Measurements from ENCODE around the gene RAVER2.

RAVER2 gene

DNA sequence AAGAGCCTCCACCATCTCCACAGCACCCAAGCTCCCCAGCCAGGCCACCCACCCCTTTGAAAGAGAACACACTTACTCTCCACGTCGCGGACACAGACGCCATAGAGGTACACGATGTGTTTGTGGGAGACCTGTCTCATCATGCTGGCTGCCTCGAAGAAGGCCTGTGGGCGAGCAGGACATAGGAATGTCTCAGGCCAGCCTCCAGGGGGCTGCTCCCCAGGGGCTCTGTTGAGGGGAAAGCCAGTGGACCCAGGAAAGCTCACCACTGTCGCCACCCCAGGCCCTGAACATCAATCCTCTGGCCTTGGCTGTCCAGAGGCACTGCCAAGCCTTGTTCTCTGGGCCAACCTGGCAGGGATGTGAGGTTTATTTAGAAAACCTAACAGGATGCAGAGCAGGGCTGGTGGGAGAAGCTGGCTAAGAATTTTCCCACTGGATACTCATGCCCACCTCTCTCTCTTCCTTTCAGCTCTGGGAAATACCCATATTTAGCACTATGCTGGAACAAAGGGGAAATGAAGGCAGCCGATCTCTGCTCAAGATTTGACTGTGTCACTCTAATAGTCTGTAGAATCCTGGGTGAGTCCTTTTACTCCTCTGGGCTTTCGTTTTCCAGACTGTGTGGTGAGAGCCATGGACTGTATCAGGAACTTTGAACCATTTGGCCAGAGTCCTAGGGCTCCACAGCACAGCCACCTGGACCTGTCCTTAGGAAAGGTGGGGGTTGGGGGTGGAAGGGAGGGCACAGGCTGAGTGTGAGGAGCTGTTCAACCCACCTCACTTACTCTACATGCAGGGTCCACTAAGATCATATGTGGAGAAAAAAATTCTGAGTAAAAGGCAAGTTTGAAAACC lies 101.9 kb downstream of the RAVER2 start:
- no peak for DNase-seq
- ATAC-seq, result no peak

DNA sequence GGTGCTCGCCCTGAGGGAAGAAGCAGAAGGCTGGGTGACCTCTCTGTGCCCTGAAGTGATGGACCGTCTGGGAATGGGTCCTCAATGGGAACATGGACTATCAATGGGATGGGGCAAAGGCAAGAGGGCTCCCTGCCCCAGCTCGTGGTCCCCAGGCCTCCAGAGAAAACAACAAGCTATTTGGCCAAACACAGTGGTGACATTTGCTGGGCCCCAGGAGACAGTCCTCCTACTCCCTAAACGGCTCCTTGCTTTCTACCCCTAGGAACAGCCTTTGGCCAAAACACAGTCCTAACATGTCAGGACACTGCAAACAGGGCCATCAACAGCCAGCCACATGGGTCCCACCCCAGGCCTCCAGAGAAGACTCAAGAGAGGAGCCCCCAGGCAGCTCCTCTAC lies 102.8 kb downstream of the RAVER2 start:
- ATAC-seq (no peak), DNase-seq (no peak)

DNA sequence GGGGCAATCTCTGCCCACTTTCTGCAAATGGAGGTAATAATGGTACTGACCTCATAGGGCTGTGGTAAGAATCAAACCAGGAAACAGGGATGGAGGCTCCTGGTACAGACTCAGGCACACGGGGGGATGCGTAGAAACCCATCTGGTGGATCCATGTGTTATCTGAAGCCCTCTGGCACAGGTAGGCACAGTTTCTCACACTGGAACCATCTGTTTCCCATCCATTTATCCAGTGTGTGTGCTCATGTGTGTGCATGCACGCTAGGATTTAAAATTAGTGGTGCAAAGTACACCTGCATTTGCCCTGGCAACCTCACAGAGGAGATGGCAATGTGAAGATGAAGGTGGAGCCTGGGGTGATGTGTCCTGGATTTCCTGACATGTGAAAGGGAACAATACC lies 103.3 kb downstream of the RAVER2 start:
- no peak for ATAC-seq
- no peak for DNase-seq

DNA sequence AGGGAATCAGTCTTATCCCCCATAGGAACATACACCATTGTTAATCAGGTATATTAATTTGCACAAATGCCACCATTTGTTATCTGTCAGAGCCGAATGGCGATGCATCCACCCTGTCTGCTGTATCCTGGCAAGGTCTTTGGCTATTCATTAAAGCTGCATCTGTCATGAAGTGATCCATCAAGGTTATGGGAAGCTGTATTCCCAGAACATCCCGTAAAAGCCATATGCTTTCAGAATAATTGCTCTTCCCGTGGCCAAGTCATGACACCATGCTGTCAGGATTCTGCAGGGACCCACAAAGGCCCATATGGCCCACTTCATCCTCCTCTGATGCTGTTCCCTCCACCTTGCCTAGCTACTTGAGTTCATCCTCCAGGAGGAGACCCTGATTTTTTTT lies 103.9 kb downstream of the RAVER2 start:
- ATAC-seq (no peak), DNase-seq (no peak)

DNA sequence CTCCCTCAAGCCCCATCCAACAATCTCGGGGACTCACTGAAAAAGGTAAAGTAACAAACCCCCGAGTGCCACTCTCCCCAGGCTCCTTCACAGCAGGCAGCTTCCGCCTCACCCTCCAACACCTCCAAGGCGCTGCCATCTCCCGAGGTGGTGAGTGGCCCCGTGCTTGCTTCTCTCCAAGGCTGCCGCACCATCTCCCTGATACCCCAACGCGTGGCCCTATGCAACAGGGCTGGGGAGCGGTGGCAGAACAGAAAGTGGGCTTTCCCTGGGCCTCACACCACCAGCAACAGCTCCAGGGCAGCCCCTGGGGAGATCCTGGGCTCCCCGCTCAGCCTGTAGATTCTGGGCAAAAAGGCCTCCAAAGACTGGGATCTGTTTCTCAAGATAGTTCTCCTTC lies 105.1 kb downstream of the RAVER2 start:
- no peak for ATAC-seq

DNA sequence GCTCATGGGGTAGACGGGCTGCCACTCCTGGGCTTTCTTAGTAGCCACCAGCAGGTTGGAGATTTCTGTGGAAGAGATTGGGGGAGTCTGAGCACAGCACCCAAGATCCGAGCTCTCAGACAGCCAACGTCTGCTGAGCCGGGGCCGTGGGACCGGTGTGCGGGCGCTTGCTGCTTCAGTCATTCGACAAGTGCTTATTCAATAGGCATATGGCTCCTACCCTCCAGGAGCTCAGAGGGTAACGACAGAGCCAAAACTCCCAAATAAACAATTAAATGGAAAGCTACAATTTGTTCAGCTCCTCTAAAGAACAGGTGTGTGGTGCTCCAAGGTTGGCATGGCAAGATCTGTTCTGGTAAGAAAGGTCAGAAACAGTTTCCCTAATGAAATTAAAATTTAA lies 106.0 kb downstream of the RAVER2 start:
- DNase-seq (no peak), ATAC-seq (no peak)

More for the DNA sequence above, 105.1 kb downstream of the RAVER2 start:
- DNase-seq, result no peak

DNA sequence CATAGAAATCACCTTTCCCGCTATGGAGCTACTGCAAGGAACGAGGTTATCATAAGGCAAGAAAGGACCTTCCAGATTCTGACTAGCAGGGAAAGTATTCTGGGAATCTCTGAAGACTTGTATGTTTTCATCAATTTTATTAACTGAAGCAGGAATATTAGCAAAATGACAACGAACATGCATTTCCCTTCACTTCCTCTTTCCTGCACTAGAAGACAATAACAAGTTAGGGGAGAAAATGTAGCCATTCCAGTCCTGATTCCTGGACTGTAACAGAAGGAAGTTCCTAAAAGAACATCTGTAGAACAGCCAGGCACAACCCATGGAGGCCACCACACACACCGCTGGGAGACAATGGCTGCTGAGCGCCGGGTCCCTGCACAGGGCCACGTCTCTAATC lies 106.8 kb downstream of the RAVER2 start:
- DNase-seq, result no peak
- no peak for ATAC-seq

DNA sequence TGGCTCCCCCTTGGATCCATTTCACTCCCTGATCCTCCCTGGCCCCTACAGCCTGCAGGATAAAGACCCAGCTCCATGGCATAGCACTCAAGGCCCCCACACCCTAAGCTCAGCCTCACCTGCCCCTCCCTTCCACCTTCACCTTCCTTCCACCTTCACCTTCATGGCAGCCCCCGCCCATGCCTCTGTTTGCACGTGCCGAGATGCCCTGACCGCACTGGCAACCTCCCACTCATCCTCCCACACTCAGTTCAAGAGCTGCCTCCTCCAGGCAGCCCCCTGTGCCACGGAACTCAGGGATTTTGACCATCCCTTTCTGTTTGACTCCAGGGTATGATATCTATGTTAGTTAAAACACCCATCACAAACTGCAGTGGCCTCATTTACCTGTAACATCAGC lies 109.8 kb downstream of the RAVER2 start:
- ATAC-seq, result no peak

DNA sequence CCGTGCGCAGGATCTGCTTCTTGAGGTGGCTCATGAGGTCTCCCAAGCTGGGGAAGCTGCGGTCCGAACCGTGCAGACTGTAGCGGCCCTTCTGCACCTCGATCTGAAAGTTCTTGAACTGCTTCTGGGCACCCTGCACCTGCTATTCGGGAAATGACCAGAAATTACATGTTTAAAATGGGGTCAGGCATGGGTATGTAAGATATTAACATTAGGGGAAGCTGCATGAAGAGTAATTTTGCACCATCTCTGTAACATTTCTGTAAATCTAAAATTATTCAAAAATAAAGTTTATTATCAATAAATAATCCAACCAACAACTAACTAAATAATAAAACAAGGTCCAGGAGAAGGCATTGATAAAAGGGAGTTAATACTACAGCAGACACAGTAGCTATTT lies 110.7 kb downstream of the RAVER2 start:
- ATAC-seq, result no peak

More for the DNA sequence above, 109.8 kb downstream of the RAVER2 start:
- no peak for DNase-seq

DNA sequence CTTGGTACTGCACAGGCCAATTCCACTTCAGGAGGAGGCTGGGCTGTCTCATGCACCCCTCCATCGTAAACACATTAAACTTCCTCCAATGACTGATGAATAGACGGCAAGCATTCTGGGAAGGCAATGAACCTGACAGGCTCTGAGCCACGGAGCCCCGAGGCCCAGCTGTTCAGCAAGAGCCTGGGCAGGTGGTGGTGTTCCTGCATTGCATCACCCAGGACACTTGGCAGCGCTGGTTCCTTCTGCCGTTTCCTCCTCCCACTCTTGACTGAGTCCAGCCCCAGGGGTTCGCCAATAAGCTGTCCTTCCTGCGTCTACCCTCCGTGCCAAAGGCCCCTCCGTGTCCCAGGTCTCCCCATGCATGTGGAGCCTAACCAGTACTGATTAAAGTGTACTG lies 111.7 kb downstream of the RAVER2 start:
- ATAC-seq (no peak), DNase-seq (no peak)

More for the DNA sequence above, 110.7 kb downstream of the RAVER2 start:
- no peak for DNase-seq

DNA sequence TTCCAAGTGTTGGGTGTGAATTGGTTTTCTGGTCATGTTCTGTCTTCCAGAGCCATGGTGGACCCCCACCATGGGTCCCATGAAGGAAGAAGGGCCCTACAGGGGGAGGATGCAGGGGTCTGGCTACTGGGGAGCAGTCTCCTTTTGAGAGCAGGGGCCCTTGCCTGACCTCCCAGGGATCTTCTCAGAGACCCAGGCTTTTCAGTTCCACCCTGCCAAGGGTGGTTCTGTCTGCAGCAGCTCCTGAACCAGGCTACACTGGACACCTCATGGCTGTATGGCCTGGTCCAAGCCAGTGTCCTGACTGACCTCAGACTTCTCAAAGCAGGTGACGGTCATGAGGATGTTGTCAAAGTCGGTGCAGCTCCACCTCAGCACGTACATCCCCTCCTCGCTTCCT lies 112.5 kb downstream of the RAVER2 start:
- ATAC-seq, result no peak

DNA sequence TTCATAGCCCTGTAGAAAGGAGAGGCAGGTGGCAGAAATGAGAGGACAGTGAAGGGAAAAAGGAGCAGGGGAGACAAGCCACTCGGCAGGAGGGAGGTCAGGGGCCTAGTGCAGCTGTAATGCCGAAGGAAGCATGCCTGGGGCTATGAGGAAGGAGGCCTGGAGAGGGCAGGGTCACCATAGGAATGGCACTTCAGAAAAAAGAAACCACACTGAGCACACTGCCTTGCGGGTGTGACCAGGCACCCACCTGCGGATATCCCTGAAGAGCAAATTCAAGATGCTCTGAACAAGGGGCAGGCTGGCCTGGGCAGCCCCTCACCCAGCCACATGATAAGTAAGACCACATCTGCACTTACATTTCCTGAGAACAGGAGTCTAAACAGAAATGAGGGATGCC lies 116.7 kb downstream of the RAVER2 start:
- ATAC-seq (no peak), DNase-seq (no peak)

More for the DNA sequence above, 112.5 kb downstream of the RAVER2 start:
- DNase-seq, result no peak

DNA sequence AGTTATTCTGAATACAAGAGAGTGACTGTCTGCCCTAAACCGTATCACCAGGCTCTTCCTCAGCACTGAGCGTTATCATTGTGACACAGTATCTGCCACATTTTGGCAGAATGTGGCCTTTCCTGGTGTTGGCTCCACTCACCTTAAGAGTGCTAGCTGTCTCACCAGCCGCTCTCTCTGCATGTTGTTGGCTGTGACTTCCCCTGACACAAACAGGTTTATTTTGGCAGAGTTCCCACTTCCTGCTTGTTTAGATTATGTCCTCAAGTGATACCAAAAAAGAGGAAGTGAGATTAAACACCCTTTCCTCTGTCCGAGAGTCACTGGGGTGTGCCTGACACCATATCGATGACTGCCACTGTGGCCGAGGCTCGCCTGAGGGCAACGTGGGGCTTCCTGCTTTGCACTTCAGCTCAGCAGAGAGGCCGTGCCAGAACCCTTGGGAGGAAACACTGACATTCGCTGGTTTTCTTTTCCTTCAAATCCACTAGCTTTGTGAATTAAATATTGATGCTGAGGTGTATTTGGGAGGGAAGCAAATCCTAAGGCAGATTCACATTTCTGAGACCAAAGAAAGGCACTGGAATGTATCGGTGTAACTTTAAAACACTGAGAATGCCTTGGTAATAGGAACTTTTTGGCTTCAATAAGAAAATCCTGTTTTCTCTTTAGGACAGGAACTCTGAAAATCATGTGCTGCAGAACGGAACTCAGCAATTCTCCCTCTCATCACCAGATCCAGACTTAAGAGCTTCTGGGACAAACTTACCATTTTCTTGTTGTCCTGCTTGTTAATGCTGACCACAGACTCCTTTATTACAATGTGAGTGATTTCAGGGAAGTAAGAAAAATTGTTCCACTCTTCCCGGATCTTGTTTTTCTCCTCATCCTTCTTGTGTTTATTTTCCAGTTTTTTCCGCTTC lies 119.4 kb downstream of the RAVER2 start:
- ATAC-seq, result peak; percentile 82
- peak; percentile 60 for DNase-seq

DNA sequence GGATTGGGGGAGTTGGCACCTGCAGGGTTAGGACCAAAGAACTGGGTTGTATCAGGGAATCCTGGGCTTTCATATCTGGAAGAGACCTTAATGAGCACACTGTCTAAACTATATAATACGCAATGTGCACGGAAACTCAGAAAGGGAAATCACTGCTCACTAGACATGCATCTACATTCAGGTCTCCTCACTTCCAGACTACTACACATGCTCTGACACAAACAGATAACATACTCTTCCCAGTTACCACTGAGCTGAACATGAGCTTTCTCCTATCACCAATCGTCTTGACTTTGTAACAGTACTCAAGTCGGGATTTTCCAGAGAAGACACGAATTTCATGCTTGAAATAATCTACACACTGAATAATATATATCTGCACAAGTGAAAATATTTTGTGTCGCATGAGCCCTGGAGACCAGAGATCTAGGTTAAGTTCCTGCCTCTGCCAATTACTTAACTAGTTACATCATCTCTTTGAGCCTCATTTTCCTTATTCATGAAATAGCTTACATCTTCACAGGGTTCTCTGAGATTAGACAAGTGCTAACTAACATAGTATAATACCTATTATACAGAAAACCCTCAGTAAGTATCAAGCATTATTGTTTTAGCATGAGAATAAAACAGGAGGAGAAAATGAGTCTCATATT lies 120.4 kb downstream of the RAVER2 start:
- DNase-seq (no peak), ATAC-seq (no peak)

DNA sequence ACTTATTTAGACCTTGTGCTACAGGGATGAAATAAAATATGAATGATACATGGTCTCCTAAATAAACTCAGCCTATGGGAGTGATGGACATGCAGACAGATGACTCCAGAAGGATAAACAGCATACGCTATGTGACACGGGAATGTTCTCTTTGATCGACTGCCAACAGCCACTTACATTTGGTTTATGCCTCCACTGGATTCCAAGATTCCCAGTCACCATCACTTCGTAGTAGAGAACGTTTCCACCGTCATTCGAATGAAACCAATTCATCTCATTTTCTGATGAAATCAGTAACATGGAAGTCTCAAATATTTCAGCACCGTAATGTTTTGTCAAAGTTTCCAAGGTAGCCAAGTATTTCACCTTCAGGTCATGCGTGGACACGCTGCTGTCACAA lies 121.8 kb downstream of the RAVER2 start:
- no peak for ATAC-seq
- no peak for DNase-seq

DNA sequence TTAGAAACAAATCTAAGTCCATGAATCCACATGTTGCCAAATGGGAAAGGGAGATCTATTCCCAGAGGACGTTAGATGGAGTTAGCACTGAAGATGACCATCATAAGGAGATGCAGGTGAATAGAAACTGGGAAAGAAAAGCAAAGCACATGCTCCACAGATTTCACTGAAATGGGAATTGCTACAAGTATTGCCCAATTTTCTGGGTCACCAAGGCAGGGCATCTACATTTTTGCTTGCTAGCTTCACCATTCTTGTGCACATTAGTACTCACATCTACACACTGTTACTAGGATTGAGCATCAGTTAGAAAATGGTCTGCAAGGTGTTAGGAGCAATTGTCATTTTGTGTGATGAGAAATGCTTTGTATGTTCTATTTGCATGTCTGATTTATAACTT lies 122.4 kb downstream of the RAVER2 start:
- DNase-seq (no peak), ATAC-seq (no peak)

DNA sequence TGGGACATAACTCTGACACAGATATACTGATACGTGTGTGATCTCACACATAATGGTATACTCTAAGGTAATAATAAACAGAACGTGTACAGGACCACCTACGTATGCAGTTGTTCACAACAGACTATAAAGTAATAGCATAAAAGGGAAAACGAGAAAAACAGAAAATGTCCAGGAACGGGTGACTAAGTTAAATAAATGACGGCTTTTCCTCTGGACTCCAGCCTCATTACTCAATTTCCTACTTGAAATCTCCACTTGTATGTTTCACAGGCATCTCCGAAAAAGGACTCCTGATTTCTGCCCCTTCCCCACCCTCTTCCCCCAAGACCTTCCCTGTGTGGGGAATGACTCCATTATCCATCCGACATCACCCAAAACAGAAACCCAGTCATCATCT lies 126.4 kb downstream of the RAVER2 start:
- no peak for ATAC-seq
- DNase-seq, result no peak

DNA sequence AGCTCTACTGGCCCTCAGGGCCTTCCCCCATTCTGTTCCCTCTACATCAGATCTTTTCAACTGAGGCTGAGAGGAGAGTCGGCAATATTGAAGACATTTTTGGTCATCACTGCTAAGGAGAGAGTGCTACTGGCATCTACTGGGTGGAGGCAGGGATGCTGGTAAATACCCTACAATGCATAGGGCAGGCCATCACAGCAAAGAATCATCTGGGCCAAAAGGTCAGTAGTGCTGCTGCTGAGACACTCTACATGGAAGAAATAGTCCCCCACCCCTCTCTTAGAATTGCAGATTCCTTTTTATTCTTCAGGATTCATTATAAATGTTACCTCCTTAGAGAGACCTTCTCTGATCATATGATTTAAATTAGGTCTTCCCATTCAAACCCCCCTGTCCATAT lies 127.2 kb downstream of the RAVER2 start:
- no peak for ATAC-seq
- no peak for DNase-seq

DNA sequence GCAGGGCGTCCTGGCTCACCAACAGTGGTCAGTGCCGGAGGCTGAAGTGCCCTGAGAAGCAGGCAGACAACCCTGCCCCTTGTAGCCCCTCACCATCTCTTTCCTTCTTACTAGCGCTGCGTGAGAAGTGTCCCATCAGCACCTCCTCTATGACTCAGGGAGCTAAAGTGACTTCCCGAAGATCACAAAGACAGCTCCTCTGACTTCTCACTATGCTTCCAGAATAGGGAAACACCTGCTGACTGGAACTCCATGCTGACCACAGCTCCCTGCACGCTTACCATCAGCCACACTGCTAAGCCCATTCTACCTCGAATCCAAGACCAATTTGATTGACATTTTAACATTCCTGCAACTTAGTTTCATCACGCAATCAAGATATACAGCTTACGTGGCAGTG lies 128.7 kb downstream of the RAVER2 start:
- DNase-seq (no peak), ATAC-seq (no peak)

DNA sequence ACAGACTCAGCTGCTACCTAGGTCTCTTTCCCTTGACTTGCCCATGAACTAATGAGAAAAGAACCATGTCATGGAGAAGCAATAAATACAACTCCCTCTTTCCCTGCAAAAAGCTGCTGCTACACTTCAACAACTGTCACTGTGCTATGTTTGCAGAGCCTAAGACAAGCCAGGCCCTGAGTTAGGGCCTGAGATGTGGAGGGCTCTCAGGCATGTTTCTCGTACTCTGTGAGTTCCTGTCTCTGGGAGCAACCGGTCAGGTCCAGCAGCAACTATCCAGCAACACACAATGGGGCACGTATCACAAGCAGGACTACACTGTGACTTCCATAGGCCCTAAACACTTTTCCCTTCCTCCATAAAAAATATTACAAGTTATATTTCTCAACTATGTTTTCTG lies 129.8 kb downstream of the RAVER2 start:
- ATAC-seq (no peak), DNase-seq (no peak)

DNA sequence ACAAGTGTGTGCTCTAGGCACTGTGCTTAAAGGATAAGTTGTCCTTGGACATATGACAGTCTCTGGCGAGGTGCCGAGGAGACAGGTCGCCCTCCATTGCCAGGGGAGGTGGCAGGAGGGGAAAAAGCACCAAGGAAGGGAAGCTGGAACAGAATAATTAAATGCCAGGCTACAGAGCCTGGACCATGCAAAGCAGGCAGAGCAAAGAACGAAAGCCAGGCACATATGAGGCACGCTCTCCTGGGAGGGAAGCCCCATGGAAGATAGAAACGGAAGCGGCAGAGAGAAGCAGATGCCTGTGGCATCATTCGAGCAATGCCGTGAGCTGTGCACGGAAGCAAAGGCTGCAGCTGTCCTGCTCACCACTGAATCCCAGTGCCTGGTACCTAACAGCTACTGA lies 130.2 kb downstream of the RAVER2 start:
- DNase-seq, result no peak

DNA sequence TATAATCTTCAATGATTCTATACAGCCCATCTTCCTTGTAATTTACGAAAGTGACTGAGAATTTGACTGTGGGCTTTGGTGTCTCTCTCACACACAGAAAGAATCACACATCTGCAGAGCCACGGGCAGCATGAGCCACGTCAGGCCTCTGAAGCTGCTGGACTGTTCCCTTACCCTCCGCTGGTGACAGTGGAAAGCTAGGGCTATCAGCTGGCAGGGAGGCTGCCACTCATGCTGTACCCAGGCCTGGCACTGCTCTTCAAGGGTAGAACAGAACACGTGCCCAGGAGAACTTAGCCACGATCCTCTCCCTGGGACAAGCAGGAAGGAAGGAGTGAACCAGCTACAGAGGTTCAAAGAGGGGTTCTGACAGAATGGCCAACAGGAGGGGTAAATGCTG lies 130.7 kb downstream of the RAVER2 start:
- DNase-seq (no peak), ATAC-seq (peak; percentile 25)

More for the DNA sequence above, 130.2 kb downstream of the RAVER2 start:
- ATAC-seq, result no peak

DNA sequence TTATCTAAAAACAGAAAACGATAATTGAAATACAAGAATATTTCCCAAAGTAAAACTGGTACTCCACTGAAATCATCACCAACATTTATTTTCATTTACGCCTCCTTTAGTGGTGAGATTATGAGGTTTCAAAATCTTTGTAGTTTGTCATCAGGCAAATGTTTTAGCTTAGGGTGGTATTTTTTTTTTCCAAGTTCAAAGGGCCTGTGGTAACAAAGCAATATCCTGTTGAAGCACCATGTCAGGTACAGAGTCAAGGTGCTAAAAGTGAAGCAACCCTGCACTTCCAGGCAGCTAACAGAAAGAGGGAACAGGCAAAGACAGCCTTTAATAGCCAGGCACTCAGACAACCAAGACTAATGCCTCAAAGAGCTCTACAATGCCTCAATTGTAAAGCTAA lies 132.3 kb downstream of the RAVER2 start:
- ATAC-seq (peak; percentile 62), DNase-seq (no peak)
